Measurements from ENCODE around the gene DUSP12.

The DUSP12 gene

DNA sequence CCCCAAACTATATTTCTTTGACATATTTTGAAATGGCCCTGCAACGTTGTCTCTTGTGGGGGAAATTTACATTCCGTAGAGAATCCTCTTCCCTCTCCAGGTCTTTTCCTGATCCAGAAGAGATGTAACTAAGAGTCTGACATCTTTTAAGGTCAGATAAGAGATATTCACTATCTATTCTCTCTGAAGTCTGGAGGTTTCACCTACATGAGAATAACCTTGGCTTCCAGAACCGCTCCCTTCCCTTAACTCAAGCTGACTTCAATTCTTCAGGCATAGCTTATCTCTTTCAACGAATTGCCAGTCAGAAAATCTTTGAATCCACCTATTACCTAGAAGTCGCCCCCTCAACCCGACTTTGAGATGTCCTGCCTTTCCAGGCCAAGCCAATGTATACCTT, 18.3 kb upstream of the DUSP12 start:
- TF ChIP-seq, protein P1, sequence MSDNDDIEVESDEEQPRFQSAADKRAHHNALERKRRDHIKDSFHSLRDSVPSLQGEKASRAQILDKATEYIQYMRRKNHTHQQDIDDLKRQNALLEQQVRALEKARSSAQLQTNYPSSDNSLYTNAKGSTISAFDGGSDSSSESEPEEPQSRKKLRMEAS (IDR thresholded peaks at IDR 0.05; ENCODE audit: low read depth, low read length) = no peak
- DNase-seq (ENCODE audit: low read depth) = no peak
- no peak overlapping the region for H3K4me3 ChIP-seq (ENCODE audit: low read depth, low read length)

DNA sequence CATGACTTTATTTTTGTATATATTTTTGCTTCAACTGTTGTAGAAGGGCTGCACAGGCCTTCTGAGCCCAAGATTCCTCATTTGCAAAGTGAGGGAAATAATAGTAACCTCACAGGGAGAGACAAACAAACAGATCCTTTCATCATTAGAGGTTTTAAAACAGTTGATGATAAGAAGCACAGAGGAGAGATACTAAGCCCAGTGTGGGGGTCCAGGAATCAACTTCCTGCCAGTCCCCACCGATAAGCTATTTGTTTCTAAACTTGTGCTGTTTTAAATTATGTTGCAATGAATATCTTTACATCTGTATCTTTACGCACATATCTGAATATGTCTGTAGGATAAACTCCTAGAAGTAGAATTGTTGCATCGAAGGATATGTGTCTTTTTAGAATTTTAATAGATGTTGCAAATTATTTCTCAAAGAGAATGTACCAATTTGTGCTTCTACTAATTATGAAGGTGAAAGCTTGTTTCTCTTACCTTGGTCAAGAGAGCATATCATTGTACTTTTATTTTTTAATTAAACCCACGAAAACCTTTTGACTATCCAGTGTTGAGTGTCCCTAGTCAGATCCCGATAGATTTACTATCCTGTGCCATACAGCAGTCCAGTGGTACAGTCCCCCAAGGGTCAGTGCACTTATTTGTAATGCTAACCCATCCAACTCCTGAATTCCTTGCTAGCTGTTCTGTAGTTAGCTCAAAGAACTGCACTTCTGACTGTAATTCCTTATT, 17.4 kb upstream of the DUSP12 start:
- TF ChIP-seq, protein P2, sequence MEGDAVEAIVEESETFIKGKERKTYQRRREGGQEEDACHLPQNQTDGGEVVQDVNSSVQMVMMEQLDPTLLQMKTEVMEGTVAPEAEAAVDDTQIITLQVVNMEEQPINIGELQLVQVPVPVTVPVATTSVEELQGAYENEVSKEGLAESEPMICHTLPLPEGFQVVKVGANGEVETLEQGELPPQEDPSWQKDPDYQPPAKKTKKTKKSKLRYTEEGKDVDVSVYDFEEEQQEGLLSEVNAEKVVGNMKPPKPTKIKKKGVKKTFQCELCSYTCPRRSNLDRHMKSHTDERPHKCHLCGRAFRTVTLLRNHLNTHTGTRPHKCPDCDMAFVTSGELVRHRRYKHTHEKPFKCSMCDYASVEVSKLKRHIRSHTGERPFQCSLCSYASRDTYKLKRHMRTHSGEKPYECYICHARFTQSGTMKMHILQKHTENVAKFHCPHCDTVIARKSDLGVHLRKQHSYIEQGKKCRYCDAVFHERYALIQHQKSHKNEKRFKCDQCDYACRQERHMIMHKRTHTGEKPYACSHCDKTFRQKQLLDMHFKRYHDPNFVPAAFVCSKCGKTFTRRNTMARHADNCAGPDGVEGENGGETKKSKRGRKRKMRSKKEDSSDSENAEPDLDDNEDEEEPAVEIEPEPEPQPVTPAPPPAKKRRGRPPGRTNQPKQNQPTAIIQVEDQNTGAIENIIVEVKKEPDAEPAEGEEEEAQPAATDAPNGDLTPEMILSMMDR (IDR thresholded peaks at IDR 0.05; ENCODE audit: low read depth, low read length) = no peak
- TF ChIP-seq MYC (IDR thresholded peaks at IDR 0.05; ENCODE audit: low read depth, low read length) (no peak), POLR2A (IDR thresholded peaks at IDR 0.05; ENCODE audit: extremely low read depth, insufficient read length) (no peak)
- TF ChIP-seq, protein P1 (IDR thresholded peaks at IDR 0.05; ENCODE audit: low read depth, low read length) = no peak

DNA sequence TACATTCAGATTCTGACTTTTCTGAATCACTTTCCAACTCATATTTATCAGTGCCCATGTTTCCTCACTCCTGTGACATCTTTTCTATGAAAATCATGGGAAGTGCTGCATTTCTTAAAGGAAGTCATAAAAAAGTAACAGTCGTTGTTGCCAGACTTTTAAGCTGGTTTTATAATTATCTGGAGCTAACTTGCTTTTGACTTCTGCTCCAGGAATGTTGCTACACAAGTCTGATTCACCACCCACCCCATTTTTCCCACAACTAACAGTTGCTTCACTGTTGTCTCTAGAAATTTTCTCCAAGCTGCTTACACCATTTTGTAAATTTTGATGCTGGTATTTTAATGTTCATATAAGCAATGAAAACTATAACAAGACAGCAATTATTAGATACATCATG, 16.1 kb upstream of the DUSP12 start:
- DNase-seq (ENCODE audit: low read depth) = peak; percentile 87
- TF ChIP-seq MYC (IDR thresholded peaks at IDR 0.05; ENCODE audit: low read depth, low read length) = no peak
- TF ChIP-seq, protein P1 (IDR thresholded peaks at IDR 0.05; ENCODE audit: low read depth, low read length) = 0 out of 2 replicates have a peak, but pooled peaks have one; percentile 7

More for the DNA sequence above, 17.4 kb upstream of the DUSP12 start:
- H3K4me3 ChIP-seq (ENCODE audit: low read depth, low read length) = no peak overlapping the region
- no peak for DNase-seq (ENCODE audit: low read depth)

DNA sequence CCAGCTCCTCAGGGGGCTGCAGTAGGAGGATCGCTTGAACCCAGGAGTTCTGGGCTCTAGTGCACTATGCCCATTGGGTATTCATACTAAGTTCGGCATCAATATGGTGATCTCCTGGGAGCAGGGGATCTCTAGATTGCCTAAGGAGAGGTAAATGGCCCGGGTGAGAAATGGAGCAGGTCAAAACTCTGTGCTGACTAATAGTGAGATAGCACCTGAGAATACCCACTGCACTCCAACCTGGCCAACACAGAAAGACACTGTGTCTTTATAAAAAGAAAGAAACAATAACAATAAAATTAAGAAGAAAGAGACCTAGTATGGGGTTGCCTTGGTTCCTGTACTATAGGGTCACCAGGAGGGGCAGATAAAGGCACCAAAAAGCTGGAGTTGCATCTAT, 13.7 kb upstream of the DUSP12 start:
- DNase-seq (ENCODE audit: low read depth) = no peak
- TF ChIP-seq POLR2A (IDR thresholded peaks at IDR 0.05; ENCODE audit: extremely low read depth, insufficient read length) = no peak
- TF ChIP-seq MYC (IDR thresholded peaks at IDR 0.05; ENCODE audit: low read depth, low read length) = no peak
- TF ChIP-seq, protein P1 (IDR thresholded peaks at IDR 0.05; ENCODE audit: low read depth, low read length) = no peak
- TF ChIP-seq, protein P2 (IDR thresholded peaks at IDR 0.05; ENCODE audit: low read depth, low read length) = no peak
- H3K4me3 ChIP-seq (ENCODE audit: low read depth, low read length) = no peak overlapping the region

More for the DNA sequence above, 16.1 kb upstream of the DUSP12 start:
- H3K4me3 ChIP-seq (ENCODE audit: low read depth, low read length) = no peak overlapping the region

DNA sequence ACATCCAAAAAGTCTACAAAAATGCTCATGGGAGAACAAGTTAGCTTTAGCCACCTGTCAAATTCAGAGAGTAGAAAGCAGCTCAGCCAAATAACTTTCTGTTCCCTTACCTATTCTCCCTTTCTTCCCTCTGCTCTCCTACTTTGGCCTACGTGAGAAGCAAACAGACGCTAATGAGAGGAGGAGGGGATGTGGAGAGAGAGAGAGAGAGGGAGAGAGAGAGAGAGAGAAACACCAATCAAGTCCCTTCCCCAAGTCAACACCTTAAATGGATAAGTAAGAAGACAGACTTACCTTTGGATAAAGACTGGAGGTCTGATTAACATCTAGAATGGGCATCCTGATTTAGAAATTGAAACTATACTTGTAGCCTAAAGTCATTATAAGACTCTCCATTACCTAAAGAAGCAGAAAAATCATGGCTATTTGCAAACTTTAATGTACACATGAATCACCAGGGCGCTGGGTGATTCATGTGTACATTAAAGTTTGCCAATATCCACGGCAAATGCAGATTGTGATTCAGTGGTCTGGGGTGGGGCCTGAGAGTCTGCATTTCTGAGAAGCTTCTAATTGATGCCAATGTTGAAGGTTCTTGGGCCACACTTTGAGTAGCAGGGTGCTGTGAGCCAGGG, 13.1 kb upstream of the DUSP12 start:
- no peak for DNase-seq (ENCODE audit: low read depth)
- no peak overlapping the region for H3K4me3 ChIP-seq (ENCODE audit: low read depth, low read length)
- TF ChIP-seq MYC (IDR thresholded peaks at IDR 0.05; ENCODE audit: low read depth, low read length) (no peak), POLR2A (IDR thresholded peaks at IDR 0.05; ENCODE audit: extremely low read depth, insufficient read length) (no peak)
- TF ChIP-seq, protein P1 (IDR thresholded peaks at IDR 0.05; ENCODE audit: low read depth, low read length) = no peak
- TF ChIP-seq, protein P2 (IDR thresholded peaks at IDR 0.05; ENCODE audit: low read depth, low read length) = no peak

DNA sequence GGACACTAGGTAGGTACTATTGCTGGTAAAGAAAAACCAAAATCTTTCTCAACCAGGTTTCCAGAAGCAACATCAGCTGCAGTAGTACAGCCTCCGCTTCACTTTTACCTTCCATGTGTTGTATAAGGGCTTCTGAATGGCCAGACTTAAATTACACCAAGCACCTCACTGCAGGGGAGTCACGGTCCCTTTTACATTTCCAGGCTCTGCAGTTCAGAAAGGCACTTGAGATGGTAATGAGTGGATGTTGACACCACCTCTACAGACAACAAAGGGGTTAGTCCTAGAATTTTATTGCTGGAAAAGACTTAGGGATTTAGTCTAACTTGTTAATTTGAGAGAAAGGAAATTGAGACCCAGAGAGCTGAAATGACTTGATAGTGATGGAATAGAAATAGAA, 12.0 kb upstream of the DUSP12 start:
- TF ChIP-seq, protein P2 (IDR thresholded peaks at IDR 0.05; ENCODE audit: low read depth, low read length) = no peak
- TF ChIP-seq MYC (IDR thresholded peaks at IDR 0.05; ENCODE audit: low read depth, low read length) = no peak
- TF ChIP-seq POLR2A (IDR thresholded peaks at IDR 0.05; ENCODE audit: extremely low read depth, insufficient read length) = no peak
- no peak overlapping the region for H3K4me3 ChIP-seq (ENCODE audit: low read depth, low read length)
- DNase-seq (ENCODE audit: low read depth) = no peak
